Measurements from ENCODE around the gene ATG4A. TPM values are rescaled to one million over a fixed set of nuclear protein-coding genes. Genes with fewer than 3 reads are reported as not detected.

The ATG4A gene
- total RNA-seq, 1 experiment from 2014 or later, result 4.6 TPM

- no peak for TF ChIP-seq CTCF (IDR thresholded peaks at IDR 0.05; ENCODE audit: insufficient read depth in 1 of 2, low read depth in 1 of 2, low read length in 1 of 2, severe bottlenecking in 1 of 2, unreplicated experiment in 1 of 2)
- Histone ChIP-seq H3K27me3 (replicated peaks; ENCODE audit: control insufficient read depth, insufficient read depth, low read length) (no peaks in the 10 kb centered on the region), H3K4me1 (no peaks in the 10 kb centered on the region), H3K9me3 (no peaks in the 10 kb centered on the region), H3K4me3 (ENCODE audit: low read depth, low read length) (no peak overlapping the region), H3K36me3 (ENCODE audit: control insufficient read depth, insufficient read depth, low read length) (no peaks in the 10 kb centered on the region)
- Mint-ChIP-seq H3K4me1 (ENCODE audit: low read depth, unreplicated experiment) (no peaks in the 10 kb centered on the region), H3K36me3 (ENCODE audit: insufficient read depth, unreplicated experiment) (no peaks in the 10 kb centered on the region), H3K27ac (ENCODE audit: unreplicated experiment) (no peak overlapping the region), H3K9me3 (ENCODE audit: unreplicated experiment) (no peaks in the 10 kb centered on the region), H3K27me3 (ENCODE audit: insufficient read depth, unreplicated experiment) (no peaks in the 10 kb centered on the region), H3K4me3 (ENCODE audit: unreplicated experiment) (no peak overlapping the region)
- ChIA-PET POLR2A (no interaction called here), CTCF (no interaction called here)
- BruUV-seq (replicated peaks), result no TSS peak
- DNase-seq, result no peak
- intact Hi-C loops (cut with micrococcal nuclease; ENCODE audit: unreplicated experiment), result no loop called here
Observed at GRCh38 chrX:108053218-108053617, 38.4 kb upstream of the ATG4A start.

- TF ChIP-seq CTCF (IDR thresholded peaks at IDR 0.05; ENCODE audit: insufficient read depth in 1 of 2, low read depth in 1 of 2, low read length in 1 of 2, severe bottlenecking in 1 of 2, unreplicated experiment in 1 of 2), result no peak
- intact Hi-C loops (cut with micrococcal nuclease; ENCODE audit: unreplicated experiment), result no loop called here
- Mint-ChIP-seq H3K4me3 (ENCODE audit: unreplicated experiment) (no peak overlapping the region), H3K27me3 (ENCODE audit: insufficient read depth, unreplicated experiment) (no peaks in the 10 kb centered on the region), H3K36me3 (ENCODE audit: insufficient read depth, unreplicated experiment) (no peaks in the 10 kb centered on the region), H3K4me1 (ENCODE audit: low read depth, unreplicated experiment) (no peaks in the 10 kb centered on the region), H3K27ac (ENCODE audit: unreplicated experiment) (no peak overlapping the region), H3K9me3 (ENCODE audit: unreplicated experiment) (no peaks in the 10 kb centered on the region)
- no peak for DNase-seq
- Histone ChIP-seq H3K36me3 (ENCODE audit: control insufficient read depth, insufficient read depth, low read length) (no peaks in the 10 kb centered on the region), H3K27me3 (replicated peaks; ENCODE audit: control insufficient read depth, insufficient read depth, low read length) (no peaks in the 10 kb centered on the region), H3K9me3 (no peaks in the 10 kb centered on the region), H3K4me1 (no peaks in the 10 kb centered on the region), H3K4me3 (ENCODE audit: low read depth, low read length) (no peak overlapping the region)
- POLR2A ChIA-PET, result no interaction called here
- CTCF ChIA-PET, result no interaction called here
- BruUV-seq (replicated peaks), result no TSS peak
Observed at GRCh38 chrX:108055546-108055945, 36.0 kb upstream of the ATG4A start.

GRCh38 chrX:108059801-108060200 lies 31.8 kb upstream of the ATG4A start:
- no peaks in the 10 kb centered on the region for H3K27me3 ChIP-seq (replicated peaks; ENCODE audit: control insufficient read depth, insufficient read depth, low read length)
- CTCF ChIA-PET, result no interaction called here
- no peaks in the 10 kb centered on the region for H3K36me3 ChIP-seq (ENCODE audit: control insufficient read depth, insufficient read depth, low read length)
- H3K4me3 ChIP-seq (ENCODE audit: low read depth, low read length), result no peak overlapping the region
- H3K4me1 Mint-ChIP-seq (ENCODE audit: low read depth, unreplicated experiment), result no peaks in the 10 kb centered on the region
- no peaks in the 10 kb centered on the region for H3K9me3 ChIP-seq
- BruUV-seq (replicated peaks), result no TSS peak
- no peak overlapping the region for H3K27ac Mint-ChIP-seq (ENCODE audit: unreplicated experiment)
- H3K4me1 ChIP-seq, result no peaks in the 10 kb centered on the region
- no peaks in the 10 kb centered on the region for H3K27me3 Mint-ChIP-seq (ENCODE audit: insufficient read depth, unreplicated experiment)
- TF ChIP-seq CTCF (IDR thresholded peaks at IDR 0.05; ENCODE audit: insufficient read depth in 1 of 2, low read depth in 1 of 2, low read length in 1 of 2, severe bottlenecking in 1 of 2, unreplicated experiment in 1 of 2), result no peak
- POLR2A ChIA-PET, result interaction anchor here (1.1 kb wide), 1 partner anchor 32 kb away, joined by 3 read pairs; the partner anchor contains the start of genes ATG4A and PSMD10
- no peaks in the 10 kb centered on the region for H3K36me3 Mint-ChIP-seq (ENCODE audit: insufficient read depth, unreplicated experiment)
- H3K4me3 Mint-ChIP-seq (ENCODE audit: unreplicated experiment), result no peak overlapping the region
- H3K9me3 Mint-ChIP-seq (ENCODE audit: unreplicated experiment), result no peaks in the 10 kb centered on the region
- no peak for DNase-seq
- intact Hi-C loops (cut with micrococcal nuclease; ENCODE audit: unreplicated experiment), result no loop called here
